GM19467 (cell line): Measurements from ENCODE around the gene TACR1.
"Not testable (repeated sequence)": the region's sequence is repeated elsewhere in the genome, so short reads cannot be mapped to it uniquely, and the experiment has no call there.

Experiments used
- ATAC-seq: cut with Tn5 transposase; IDR thresholded peaks from one replicate; pipeline ENCODE4 v1.9.1; 2021; ENCODE audit warnings: mild to moderate bottlenecking, moderate library complexity; ENCODE audit not compliant: unreplicated experiment

The TACR1 gene

DNA sequence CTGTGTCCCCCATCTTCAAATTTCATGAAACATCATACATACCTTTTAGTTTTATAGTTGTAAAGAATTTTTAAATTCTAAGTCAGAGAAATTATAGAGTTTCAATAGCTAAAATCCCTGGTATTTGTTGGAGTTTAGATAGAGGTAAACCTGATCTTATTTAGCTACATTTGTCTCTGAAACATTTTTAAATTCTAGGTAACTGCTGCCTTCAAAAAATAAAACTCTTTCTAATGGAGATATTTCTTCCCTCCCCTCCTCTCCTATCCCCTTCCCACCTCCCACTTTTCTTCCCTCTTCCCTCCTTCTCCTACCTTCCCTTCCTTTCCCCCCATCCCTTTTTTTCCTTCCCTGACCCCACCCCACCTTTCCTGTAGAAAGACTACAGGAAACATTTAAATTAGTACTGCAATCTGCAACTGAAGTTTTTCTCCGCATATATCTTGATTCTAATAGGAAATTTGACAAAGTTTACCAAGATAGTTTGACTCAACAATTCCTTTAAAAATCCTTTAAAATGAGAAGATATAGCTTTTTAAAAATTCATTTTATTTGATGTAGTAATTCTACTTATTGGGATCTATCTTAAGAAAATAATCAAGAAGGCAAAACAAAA, 4.1 kb downstream of the TACR1 start:
- no peak for ATAC-seq

DNA sequence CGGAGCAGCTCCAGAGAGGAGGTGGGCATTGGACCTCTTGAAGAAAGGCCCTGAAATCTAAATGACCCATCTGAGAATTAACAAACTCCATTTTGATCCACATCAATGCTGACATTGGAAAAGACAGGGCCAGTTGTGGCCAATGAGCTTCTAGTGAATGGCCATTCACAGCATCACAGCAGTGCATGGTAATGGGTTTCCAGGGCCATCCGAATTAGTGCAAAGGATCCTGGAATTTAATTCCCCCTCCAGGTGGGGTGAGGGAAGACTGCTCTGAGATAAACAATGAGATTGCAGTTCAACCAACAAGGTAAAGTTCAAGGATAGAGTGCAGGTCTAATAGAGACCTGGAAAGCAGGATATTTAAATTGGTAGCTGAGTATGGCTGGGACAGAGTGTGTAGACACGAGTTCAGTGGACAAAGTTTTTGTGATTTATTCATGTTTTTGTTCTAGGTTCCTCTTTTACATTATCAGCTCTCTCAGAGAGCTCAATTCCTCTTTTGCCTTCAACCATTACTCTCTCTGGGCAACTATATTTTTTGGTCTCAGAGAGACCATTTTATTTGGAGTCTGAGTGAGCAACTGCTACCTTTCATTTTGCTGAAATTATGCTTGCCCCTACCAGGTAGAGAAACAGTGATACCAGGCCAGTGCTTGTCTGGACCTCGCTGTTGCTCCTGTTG, 5.0 kb downstream of the TACR1 start:
- no peak for ATAC-seq

DNA sequence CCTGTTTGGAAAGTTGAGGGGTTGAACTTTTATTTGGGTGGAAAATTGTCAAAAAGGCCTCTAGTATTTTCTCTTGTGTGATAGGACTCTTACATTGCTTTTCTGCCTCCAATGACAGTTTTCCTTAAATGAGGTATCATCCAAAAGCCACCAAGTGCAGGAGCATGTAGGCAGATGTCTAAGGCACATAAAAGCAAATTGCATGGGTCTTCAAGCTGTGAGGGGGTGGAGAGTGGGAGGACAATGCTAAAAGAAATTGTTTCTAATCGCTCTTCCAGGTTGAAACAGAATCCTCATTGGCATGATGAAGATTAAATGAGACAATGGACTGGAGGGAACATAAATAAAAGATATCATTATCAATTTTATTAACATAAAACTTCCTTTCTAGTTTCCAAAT, 6.8 kb downstream of the TACR1 start:
- ATAC-seq = no peak

DNA sequence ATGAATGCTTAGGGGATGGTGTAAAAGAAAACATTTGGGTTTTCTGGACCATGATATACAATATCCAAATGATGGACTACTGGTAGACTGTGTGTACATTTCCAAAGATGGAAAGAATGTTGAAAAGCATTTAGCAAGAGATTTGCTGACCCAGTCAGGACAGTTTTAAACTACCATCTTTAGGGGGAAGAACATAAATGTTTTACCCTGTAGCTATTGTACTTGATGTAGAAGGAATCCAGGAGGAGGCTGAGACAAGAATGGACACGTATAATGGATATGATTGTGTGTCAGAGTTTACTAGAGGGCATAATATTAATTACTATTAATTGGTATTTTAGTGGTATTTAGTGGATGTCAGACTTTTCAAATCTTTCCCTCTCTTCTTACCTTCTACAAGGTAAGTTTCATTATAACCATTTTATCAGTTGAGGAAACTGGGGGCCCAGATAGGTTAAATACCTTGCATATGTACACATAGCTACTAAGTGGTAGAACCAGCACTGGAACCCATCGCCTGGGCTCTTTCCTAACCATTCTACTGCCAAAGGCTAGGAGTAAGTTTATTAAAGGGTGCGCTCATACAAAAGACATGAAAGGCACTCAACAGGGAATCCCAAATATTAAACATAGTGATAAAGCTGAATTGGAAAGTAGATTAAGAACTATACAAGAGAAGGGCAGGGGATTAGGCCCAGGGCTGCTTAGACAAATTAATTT, 8.9 kb downstream of the TACR1 start:
- ATAC-seq = no peak

DNA sequence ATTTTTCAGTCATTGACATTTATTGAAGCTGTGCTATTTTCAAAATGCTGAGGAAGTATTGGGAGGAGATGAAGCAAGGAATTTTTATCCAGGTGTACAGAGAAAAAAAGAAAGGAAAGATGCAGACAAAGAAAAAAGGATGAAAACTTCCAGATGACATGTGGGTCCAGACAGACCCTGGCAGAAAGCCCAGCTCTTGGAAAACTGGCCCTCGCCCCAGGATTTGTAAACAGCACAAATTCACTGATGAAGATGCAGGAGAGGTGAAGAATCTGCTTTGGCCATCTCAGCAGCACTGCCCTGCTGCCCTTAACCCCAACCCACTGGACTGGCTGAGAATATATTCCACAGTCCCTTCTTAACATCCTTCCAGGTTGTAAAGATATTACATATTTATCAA, 12.5 kb downstream of the TACR1 start:
- no peak for ATAC-seq

DNA sequence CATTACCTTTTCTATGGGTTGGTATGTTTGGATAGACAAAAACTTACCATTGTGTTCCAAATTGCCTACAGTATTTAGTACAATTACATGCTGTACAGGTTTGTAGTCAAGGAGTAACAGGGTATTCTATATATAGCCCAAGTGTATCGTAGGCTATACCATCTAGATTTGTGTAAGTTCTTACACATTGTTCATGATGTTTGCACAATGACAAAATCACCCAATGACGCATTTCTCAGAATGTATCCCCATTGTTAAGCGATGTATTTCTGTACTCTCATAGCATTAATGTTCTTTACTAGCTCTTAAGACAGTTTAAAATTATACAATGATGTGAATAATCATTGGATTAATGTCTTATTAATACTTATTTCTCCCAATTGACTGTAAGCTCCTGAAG, 16.7 kb downstream of the TACR1 start:
- ATAC-seq = no peak

DNA sequence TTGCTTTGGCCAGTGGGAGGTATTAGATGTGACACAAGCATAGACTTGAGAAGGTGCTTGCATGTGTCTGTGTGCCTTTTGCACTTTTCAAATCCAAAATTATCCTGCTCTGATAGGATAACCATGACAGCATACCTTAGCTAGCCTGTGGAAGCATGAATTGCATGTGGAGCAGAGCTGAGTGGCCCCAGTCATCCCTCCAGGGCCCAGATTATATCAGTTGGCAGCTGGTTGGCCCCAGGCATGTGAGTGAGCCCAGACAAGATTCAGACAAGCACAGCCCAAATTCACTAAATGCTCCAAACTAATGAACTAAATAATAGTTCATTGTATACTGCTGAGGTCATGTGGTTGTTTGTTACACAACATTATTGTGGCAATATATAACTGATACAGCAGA, 18.8 kb downstream of the TACR1 start:
- no peak for ATAC-seq

DNA sequence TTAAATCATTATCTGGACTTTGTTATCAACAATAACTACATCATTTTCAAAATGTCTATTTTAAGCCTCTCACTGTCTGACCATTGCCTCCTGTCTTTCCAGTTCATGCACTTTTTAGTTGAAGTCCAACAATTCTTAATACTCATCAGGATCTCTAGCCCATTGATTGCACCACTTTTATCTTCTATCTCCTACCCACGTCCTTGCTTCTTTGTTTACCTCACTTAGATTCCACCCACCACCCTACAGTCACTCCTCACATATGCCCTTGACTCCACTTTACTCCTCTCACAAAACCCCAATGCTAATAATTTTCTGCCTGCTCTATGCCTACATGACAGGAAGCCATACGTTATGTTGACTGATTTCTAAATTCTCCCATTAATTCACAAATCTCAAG, 21.9 kb downstream of the TACR1 start:
- ATAC-seq = no peak

DNA sequence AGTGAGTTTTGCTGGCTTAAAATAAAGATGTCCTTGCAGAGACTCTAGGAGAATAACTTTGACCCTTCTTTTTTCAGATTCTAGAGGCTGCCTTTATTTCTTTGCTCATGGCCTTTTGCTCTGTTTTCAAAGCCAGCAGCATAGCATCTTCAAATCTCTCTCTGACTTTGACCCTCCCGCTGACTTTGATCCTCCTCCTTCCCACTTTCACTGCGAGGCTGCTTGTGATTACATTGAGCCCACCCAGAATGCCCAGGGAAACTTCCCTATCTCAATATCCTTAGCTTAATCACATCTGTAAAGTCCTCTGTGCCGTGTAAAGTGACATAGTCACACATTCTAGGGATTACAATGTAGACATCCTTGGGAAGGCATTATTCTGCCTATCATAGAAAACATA, 23.9 kb downstream of the TACR1 start:
- ATAC-seq = no peak

DNA sequence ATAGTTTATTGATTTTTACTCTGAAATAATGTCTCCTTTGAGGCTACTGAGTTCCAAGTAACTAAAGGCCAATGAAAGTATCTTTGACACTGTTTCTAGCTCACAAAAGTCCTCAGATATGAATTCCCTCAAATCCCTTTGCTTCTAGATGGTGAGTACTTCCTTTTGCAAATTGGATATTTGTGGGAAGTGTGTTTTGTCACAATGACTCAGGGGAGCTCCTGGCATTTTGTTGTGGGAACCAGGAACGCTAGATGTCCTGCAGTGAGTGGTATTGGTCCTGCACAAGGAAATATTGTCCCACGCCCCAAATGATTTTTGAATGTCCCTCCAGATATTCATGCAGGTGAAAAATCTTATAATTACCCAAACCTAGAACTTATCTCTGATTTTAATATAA, 24.3 kb downstream of the TACR1 start:
- ATAC-seq = no peak

DNA sequence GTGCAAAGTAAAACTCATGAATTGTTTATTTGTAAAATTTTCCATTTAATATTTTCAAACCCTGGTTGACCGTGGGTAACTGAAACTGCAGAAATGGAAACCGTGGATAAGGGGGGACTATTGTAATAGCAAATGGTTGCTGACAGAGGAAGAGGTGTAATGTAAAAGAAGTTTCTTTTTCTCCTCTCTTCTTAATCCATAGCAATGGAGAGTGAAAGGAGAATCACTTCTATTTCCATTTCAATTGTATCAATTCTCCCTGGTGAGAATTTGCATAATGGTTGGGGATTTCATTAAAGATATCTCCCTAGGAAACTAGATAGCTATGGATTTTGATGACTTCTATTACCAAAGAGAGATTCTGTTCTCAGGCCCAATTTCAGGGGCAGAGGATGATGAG, 24.8 kb downstream of the TACR1 start:
- no peak for ATAC-seq

DNA sequence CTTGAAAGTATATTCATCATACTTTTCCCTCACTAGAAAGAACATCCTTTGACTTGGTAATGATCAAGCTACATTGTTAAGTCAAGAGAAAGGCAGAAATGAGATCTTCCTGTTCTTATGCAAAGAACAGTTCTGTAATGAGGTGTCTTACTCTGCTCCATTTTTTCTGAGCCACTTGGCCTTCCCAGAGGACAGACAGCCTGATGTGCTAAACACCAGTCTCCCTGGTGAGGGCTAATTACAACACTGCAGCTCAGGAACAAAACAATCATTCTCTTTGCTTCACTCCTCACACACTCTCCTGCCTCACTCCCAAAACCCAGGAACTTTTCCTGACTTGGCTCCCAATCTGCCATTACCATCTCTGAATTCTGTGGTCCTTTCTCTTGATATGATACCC, 25.6 kb downstream of the TACR1 start:
- ATAC-seq = no peak

DNA sequence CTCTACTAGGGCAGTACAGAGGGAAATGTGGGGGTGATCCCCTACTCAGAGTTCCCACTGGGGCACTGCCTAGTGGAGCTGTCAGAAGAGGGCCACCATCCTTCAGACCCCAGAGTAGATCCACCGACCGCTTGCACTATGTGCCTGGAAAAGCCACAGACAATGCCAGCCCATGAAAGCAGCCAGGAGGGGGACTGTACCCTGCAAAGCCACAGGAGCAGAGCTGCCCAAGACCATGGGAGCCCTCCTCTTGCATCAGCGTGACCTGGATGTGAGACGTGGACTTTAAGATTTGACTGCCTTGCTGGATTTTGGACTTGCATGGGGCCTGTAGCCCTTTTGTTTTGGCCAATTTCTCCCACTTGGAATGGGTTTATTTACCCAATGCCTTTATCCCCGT, 27.9 kb downstream of the TACR1 start:
- not testable (repeated sequence) for ATAC-seq

DNA sequence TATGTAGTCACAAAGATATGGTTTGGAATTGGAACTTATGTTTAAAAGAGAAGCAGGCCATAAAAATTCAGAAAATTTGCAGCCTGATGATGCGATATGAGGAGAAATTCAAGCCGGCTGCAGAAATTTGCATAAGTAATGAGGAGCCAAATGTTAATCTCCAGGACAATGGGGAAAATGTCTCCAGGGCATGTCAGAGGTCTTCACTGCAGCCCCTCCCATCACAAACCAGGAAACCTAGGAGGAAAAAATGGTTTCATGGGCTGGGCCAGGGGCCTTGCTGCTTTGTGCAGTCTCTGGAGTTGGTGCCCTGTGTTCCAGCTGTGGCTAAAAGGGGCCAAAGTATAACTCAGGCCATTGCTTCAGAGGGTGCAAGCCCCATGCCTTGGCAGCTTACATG, 28.4 kb downstream of the TACR1 start:
- no peak for ATAC-seq

DNA sequence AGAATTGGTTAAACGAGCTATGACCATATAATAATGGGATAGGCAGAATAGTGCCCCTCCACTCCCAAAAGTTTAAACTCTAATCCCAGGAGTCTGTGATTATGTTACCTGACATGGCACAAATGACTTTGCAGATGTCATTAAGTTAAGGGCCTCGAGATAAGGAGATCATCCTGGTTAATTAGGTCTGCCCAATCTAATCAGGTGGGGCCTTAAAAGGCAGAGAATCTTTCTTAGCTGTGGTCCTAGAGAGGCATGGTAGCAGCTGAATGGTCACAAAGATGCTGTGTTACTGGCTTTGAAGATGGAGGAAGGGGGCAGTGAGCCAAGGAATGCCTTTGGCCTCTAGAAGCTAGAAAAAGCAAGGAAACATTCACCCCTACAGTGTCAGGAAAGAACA, 31.1 kb downstream of the TACR1 start:
- no peak for ATAC-seq

DNA sequence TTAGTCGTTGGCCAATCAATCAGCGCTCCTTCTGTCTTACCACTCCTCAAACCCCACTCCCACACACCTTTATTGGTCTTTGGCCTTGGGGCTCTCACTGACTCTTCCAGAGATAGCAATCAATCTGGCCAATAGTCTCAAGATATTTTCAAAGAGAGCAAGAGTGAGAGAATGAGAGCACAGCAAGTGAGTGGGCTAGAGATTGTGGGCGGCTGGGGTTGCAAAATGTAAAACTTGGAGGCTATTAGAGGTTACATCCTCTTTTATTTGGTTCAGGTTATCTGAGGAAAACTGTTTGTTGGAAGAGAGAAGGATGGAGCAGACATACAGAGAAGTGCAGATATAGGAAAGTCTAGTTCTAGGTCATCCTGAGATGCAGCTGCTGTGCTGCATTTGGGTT, 32.8 kb downstream of the TACR1 start:
- ATAC-seq = no peak

DNA sequence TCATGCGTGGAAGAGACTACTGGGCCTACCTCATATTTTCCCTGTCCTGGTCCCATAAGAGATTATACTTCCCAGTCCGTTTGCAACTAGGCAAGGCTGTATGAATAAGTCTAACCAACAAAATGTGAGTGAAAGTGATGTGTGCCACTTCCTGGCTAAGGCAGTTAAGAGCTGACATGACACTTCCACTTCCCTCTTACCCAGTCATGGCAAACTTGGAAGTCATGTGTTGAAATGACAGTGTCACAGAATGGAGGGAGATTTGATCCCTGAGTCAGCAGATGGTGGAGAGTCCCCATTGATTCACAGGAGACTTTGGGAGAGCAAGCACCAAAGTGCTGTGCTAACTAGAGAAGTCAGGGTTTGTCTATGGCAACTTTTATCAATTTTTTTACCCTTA, 36.4 kb downstream of the TACR1 start:
- no peak for ATAC-seq

DNA sequence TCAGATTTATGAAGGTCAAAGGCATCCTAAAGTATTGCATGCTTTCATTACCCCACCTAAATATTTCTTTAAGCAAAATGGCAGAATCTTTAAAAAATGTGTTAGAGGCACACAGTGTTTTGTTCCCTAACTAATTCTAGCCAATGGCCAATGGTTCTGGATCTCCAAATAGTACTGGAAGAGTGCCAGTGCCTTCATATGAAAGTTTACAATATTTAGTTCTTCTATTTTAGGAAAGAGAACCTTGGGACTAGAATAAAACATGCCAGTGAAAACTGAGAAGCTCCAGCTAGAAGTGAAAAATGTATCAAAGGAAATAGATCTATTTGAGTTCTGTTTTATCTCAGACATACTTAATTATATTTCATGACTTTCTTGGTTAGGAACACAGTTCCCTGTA, 37.1 kb downstream of the TACR1 start:
- no peak for ATAC-seq

DNA sequence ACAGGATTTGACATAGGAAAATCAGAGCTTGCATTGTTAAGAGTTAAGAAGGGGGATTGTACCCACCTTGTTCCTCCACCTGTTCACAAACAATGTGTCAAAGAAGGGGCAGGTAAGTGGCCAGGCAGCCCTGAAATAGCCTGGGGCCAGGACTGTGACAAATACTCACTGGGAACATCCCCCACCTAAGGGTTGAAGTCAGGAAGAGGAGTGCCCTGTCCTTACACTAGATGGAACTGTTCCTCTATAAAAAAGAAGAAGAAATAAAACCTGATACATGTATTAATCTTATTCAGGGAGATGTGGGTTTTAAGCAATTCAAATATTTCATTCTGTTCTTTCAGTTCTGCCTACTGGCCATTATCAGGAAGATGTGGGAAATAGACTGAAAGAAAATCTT, 41.9 kb downstream of the TACR1 start:
- no peak for ATAC-seq

DNA sequence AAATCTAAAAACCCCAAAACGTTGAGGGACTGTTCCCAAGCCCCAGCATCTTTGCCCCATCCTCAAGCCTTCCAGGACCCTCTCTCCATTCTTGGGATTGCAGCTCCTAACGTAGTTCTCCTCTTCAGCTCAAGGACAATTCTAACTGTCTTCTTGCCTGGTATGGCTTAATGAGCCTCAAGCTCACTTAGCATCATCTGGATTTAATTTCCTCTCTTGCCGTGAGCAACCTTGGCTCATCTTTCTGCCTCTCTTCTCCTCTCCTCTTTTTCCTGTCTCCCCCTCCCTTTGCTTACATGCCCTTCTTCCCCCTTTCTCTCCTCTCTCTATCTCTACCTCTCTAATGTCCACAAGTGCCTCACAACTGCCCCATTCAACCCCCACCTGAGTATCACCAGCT, 44.2 kb downstream of the TACR1 start:
- ATAC-seq = no peak

DNA sequence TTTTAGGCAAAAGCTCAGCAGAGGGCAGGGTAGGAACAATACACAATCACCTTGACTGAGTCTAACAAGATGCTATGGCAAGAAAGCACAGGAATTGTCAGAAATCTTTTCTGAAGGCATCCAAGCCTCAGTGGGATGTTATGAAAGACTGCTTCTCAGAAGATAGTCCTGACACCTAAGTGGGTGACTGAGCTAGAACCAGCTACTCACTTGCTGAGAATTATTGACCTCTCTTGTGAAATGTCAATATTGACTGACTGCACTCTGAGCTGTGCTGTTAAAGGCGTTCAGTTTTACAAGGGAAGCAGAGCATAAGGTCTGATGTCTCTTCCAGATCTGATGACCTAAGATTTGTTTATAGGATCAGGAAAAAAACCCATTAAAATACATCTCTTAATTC, 46.1 kb downstream of the TACR1 start:
- no peak for ATAC-seq

DNA sequence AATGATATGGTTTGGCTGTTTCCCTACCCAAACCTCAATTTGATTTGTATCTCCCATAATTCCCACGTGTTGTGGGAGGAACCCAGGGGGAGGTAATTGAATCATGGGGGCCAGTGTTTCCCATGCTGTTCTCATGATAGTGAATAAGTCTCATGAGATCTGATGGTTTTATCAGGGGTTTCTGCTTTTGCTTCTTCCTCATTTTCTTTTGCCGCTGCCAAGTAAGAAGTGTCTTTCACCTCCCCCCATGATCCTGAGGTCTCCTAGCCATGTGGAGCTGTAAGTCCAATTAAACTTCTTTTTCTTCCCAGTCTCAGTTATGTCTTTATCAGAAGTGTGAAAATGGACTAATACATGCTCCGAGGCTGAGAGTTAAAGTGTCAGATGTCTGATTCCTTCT, 47.1 kb downstream of the TACR1 start:
- ATAC-seq = not testable (repeated sequence)
